NCI-H2196 treated with DMSO at 0.1 percent for 48 hours (cell line): ENCODE results near the gene NFATC1.

Source experiments
- DNase-seq: peaks from one replicate; lab custom pipeline; 2025; ENCODE audit not compliant: unreplicated experiment; lab: John Stamatoyannopoulos, UW

NFATC1 gene

DNA sequence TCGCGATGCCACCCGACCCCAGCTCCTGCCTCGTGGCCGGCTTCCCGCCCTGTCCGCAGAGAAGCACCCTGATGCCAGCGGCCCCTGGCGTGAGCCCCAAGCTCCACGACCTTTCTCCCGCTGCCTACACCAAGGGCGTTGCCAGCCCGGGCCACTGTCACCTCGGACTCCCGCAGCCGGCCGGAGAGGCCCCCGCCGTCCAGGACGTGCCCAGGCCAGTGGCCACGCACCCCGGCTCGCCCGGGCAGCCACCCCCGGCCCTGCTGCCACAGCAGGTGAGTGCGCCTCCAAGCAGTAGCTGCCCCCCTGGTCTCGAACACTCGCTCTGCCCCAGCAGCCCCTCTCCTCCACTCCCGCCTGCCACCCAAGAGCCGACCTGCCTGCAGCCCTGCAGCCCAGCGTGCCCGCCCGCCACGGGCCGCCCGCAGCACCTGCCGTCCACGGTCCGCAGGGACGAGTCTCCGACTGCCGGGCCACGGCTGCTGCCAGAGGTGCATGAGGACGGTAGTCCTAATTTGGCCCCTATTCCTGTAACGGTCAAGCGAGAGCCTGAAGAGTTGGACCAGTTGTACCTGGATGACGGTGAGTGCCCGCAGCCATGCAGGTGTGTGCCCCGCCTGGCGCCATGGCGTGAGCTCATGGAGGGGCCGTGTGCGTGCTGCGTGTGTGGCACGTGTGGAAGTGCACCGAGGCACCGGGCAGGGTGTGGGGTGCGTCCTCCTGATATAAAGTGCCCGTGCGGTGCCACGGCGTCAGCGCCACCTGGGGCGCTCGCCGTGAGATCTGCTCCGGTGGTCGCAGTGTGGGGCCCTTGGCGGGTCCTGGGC, 90.8 kb downstream of the NFATC1 start:
- no peak for DNase-seq

DNA sequence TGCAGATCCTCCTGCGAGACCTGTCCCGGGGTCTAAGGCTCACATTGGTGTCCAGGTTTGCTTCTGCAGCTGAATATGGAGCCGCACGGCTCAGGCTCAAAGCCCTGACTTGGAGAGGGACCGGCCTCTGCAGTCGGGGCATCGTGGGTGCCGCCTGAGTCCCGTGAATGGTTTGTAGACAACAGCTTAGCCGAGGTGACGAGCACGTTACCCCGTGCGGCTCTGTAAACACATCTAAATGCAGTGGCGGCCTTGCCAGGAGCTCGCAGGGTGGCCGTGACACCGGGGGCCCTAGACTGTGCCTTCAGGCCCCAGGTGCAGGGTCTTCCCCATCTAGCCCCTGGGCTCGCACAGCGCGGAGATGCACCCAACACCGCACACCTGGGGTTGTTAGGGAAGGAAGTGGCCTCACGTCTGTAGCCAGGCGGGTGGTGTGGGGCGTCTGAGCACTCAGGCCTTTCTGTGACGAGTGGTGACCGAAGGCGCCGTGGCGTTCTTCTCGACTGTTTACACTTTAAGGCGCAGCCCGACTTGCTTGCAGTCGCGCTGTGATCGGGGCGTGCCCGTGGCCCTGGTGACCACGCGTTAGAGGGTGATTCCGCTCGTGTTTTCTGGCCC, 91.6 kb downstream of the NFATC1 start:
- DNase-seq: no peak

DNA sequence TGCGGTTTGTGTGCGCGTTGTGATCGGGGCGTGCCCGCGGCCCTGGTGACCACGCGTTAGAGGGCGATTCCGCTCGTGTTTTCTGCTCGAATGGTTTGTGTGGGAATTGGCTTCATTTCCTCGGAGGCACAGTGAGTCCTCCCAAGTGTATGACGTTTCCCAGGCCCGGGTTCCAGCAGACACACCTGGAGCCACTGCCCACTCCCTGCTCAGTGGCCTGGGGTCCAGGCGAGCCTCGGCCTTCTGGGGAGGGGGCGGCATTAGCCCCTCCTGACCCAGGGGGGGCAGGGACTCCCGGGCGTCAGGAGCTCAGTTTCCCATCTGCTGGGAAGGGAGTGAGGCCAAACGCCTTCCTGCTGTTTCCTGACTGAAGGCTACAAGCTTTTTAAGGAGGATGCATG, 92.1 kb downstream of the NFATC1 start:
- no peak for DNase-seq

DNA sequence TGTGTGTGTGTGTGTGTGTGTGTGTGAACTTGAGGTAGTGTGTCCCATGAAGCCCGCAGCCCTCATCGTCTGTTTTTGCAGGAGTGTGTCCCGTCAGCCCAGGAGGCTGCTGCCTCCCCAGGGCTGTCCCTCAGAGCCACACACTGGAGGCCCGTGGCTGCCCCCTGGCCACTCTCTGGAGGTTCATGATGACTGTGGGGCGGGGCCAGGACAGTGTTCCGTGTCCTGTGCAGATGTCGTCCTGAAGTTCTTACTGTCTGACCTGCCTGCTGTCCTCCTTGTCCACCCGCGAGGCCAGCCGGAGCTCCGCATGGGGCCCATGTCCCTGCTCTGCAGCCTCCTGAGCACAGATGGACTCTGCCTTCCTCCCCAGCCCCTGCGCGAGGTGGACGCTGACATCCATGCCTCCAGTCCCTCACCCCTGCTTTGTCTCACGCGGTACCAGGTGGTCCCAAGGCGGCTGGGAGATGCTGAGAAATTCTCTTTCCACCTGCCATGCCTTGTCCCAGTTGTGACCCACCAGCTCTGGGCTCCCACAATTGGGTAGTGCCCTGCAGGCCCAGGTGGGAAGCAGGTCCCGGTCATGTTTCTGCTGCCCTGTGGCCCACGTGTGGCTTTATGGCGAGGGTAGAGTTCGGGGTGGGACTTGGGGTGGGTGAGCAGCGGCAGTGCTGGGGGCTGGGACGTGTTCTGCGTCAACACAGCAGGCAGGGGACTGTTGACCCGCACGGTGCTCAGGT, 92.8 kb downstream of the NFATC1 start:
- DNase-seq: no peak

DNA sequence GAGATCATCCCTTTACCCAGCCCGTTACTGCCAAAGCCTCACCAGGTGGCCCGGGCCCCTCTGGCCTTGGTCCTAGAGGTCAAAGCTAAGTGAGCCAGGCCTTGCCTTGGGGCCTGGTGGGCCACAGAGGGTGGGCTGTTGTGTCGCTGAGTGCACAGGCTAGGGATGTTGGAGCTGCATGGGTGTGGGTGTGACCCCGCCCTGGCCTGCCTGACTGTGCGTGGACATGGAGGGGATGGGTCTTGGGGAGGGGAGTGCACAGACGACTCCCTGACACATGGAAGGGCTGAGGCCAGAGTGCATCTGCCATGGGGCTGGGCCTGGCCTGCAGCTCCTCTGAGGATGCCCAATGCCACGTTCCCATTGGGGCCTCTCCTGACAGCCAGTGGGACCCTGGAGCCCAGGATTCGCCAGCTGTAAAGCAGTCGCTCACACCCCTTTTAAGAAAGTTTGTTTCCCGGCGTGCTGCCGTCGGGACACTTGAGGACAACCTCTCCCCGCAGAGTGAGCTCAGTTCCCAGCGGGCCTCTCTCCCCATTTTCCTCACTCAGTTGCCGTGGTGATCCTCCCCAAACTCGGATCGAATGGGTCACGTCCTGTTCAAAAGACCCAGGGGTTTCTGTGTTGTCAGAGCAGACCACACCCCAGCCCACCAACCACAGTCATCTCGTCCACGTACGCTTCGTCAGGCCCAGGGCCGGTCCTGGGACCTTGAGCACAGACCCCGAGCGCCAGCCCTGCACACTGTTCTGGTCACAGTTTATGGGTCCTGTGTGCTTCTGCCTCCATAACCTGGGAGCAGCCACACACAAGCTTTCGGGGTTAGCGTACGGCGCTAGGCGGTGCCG, 93.5 kb downstream of the NFATC1 start:
- DNase-seq: no peak

DNA sequence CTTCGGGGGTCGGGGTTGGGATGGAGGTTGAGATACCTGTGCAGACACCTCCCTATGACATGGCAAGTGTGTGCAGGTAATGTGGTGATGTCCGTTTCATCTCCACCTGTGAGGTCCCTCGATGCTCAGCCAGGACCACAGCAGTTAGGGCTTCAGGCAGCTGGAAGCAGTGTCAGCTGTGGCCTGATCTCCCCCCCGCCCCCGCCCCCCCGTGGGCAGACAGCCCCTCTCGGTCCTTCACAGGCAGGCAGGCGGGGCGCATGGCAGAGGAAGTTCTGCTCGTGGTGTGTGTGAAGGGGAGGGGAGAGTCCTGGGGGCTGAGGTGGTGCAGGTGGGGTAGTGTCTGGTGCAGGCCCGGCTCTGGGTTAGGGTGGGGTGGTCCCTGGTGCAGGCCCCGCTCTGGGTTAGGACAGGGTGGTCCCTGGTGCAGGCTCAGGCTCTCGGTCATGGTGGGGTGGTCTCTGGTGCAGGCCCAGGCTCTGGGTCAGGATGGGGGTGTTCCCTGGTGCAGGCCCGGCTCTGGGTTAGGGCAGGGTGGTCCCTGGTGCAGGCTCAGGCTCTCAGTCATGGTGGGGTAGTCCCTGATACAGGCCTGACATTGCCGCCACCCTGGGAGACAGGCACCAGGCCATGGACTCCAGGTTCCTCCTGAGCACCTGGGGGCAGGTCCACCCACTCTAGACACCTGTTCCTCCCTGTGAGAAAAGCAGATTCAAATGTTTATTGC, 94.3 kb downstream of the NFATC1 start:
- no peak for DNase-seq

DNA sequence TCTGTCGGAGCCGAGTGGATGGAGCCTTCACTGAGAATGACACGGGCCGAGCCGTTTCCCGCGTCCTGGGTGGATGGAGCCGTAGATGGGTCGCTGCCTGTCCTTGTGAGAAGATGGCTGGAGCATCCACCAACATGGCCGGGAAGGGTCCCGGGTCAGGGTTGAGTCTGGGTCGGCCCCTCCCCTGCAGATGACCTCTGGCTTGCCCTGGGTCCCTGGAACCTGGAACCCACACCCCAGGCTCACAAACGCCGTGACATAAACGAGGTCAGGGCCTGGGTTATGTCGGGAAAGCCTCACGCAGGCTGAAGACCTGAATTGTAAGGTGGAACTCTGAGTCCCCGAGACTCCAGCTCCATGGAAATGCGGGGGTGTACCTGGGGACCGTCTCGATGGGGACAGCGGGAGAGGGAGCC, 94.9 kb downstream of the NFATC1 start:
- no peak for DNase-seq

DNA sequence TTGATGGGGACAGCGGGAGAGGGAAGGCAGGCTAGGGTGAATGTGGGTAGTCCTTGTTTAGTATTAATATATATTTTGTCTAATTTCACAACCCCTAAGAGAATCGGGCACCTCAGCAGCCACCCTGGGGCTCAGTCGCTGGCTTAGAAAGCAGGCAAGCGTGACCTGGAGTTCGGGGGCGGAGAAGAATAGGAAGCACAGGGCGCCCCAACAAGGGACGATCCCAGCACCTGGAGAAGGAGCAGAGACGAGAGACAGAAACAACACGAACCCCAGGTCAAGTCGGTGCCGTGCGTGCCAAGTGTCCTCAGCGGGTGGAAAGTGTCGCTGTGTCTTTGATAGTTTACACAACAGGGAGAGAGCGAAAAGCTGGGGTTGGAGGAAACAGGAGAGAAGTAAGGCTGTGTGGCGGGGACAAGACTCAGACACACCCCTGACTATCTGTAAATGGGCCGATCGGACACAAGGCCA, 95.4 kb downstream of the NFATC1 start:
- no peak for DNase-seq

DNA sequence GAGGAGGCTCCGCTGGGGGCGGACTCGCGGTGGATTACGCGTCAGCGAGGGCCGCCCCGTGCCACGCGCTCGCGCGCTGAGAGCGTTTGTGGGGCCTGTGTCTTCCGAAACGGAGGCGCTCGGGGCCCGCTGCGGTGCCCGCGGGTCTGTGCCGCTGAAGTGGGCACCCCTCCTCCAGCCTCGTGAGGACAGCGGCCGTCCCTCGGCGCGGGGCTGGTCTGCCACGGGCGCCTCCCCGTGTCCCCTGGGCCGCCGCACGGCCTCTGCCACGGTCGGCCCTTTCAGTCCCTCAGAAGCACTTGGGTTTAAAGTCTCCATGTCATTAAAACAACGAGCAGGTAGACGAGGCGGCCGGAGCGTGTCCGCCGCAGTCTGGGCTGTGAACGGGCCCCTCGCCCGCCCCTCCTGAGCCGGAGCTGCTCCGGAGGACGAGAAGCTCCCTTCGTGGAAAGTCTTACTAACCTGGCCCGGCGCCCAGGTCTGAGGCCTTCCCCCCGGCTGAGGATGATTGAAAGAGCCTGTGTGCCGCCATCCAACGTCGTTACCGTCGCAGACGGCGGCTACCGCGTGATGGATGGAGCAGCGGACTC, 97.6 kb downstream of the NFATC1 start:
- no peak for DNase-seq

DNA sequence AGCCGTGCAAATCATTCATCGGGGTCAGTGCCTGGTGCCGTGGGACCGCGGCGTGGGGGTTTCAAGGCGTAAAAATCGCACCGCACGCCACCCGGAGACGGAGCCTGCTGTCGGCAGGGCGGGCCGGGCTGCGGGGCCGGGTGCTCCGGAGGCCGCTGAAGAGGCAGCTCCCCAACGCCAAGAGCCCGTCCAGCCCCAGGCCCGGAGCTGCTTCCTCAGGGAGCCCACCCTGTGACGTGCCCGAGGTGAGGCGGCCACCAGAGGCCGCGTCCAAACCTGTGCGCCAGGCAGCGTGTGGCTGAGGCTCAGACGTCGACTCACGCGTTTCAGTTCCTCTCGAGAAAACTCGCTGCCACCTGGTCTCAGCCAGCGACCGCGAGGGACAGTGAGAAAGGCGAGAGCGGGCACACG, 98.1 kb downstream of the NFATC1 start:
- no peak for DNase-seq

DNA sequence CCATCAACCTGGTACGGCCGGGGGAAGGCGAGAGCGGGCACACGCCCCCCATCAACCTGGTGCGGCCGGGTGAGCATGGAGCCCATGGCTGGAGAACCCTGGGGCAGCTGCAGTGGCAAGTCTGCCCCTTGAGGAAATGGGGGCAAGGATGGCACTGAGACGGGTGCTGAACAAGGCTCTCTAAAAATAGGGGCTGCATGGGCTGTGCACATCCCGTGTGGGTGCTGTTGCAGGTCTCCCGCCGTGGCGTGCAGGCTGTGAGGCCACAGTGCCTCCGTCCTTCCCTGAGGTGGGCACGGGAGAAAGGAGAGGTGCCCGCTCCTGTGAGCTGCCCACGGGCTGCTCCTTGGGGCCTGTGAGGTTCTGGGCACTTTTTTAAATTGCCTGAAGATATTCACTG, 99.2 kb downstream of the NFATC1 start:
- no peak for DNase-seq

DNA sequence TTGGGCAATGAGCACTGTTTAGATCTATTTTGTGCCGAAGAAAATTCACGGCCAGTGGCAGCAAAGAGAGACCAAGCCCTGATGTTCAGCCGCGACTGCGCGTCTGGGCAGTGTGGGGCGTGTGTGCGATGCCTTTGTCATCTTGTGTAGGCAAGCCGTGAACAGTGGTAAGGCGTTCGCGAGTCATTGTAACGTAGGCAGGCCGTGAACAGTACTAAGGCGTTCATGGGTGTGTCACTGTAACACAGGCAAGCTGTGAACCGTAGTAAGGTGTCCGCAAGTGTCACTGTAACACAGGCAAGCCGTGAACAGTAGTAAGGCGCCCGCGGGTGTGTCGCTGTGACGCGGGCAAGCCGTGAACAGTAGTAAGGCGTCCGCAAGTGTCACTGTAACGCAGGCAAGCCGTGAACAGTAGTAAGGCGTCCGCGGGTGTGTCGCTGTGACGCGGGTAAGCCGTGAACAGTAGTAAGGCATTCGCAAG, 99.9 kb downstream of the NFATC1 start:
- no peak for DNase-seq

DNA sequence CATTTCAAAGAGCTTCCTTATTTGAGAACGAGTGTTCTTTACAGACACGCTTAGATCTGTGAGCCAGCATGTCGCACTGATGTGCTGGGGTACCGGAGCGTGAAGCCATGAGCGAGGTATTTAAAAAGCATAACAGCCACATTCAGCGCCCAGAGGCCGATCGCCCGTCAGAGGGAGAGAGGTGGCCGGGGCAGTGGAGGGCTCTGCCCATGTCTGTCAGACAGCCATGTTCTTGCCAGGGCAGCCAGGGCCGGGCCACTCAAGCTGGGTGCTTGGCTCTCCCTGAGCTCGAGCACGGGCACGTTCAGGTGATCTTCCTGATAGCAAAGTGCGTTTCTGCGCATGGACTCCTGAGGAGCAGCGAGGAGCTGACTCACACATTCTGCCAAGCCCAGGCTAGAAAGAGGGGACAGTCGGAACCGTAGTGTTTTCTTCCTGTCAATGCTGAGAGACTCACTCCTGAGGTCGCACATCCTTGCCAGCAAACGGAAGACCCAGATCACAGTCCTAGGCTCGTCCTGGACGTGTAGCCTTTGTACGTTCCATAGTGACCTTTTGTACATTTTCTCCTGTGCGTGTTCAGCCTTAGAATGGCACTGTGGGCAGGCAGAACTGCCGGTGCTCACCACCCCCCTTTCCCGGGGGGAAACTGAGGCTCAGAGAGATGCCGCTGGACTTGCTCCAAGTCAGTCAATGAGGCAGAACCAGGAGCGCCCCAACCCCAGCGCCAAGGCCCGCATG, 100.7 kb downstream of the NFATC1 start:
- no peak for DNase-seq

DNA sequence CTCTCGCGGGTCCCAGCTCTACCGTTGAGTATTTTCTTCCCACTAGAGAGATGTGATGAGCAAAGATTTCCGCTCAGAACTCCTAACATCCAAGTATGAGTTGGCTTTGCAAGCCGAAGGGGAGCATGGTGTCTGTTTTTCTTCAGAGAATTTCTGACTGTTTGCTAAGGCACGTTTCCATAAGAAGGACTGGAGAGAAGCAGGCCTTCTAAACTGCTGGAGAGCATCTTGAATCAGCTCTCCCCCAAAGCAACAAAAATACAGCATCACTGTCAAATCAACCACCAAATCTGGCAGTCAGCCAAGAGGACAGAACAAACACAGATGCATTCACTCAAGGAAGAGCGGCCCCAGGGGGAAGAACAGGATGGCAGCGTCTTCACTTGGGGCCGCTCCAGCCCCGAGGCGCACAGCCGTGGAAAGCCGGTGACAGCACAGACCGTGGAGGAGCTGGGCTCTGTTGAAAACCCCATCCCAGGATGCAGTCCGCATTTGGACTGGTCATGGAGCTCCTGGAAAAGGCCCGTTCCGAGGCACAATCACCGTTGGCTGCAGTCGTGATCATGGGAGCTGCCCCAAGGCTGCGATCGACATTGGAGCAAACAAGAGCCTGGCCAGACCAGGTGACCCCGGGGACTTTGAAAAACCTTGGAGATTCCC, 101.4 kb downstream of the NFATC1 start:
- DNase-seq: no peak

DNA sequence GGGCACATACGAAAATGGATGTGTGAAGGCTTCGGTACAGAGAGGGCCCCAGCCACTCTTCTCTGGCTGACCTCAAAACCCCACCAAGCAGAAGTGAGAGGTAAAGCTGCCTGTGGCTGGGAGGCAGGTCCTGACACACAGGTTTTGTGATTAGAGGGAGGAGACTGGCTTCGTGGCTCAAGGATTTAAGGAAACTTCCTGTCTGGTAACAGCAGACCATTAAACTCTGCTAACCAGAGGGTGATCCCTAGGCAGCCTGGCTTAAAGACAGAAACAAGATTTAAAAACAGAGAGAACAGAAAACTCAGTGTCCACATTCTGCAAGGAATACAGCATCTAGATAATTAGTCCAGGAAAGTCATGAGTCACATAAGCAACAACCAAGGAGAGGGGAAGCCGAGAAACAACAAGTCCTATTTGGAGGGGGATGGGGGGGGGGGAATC, 101.9 kb downstream of the NFATC1 start:
- DNase-seq: no peak

DNA sequence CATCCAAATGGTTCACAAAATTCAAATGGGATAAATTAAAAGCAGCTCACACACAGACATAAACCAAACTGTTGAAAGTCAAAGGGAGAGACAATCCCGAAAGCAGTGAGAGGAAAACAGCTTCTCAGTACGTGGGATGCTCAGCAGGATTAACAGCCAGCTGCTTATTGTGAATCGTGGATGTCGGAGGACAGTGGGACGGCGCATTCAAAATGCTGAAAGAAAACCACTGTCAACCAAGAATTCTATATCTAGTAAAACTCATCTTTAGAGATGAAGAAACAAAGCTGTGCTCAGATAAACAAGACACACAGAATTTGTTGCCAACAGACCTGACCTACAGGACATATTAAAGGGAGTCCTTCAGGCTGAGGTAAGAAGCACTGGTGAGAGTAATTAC, 102.9 kb downstream of the NFATC1 start:
- no peak for DNase-seq

DNA sequence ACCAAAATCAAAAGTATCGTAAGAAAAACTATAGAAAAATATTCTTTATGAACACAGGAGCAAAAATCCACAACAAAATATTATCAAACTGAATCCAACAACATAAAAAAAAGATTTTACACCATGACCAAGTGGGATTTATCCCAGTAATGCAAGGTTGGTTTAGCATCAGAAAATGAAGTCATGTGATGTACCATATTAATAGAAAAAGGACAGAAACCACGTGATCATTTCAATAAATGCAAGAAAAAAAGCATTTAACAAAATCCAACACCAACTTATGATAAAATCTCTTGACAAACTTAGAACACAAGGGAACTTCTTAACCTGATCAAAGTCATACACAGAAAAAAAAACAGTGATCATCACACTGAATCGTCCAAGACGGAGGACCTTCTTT, 105.3 kb downstream of the NFATC1 start:
- DNase-seq: no peak

DNA sequence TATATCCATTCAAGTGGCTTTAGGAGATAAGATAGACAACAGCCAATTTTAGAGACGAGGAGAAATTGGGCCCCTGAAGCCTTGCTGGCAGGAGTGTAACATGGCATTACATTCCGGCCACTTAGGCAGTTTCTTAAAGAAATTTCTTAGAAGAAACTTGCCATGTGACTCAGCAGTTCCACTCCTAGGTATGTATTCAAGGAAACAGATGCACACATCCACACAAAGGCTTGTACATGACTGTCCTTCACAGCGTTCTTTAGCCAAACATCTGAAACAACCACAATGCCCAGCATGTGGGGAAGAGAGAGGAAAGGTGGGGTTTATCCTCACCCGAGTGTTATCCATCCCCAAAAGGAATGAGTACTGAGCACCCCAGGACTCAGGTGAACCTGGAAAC, 107.1 kb downstream of the NFATC1 start:
- no peak for DNase-seq

DNA sequence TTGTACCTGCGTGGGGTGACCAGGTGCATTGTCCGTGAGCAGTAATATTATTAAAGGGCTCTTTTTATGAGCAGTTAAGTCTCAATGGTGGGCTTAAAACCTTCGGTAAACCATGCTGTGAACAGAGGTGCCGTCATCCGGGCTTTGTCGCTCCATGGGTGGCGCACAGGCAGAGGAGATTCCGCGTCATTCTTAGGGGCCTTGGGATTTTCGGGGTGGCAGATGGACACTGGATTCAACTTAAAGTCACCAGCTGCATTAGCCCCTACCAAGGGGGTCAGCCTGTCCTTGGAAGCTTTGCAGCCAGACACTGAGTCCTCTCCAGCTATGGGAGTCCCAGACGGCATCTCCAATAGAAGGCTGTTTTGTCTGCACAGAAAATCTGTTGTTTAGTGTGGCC, 107.7 kb downstream of the NFATC1 start:
- no peak for DNase-seq
